Stimulated activated CD8-positive, alpha-beta memory T cell treated with anti-CD3 and anti-CD28 coated beads, Interleukin-2, amount 100 ng/mL, for 48 hours (primary cell): Measurements from ENCODE around the gene TEX19.
"Not testable (repeated sequence)": the region's sequence is repeated elsewhere in the genome, so short reads cannot be mapped to it uniquely, and the experiment has no call there.

Source experiments
- DNase-seq, 2 donors: peaks; one replicate each; pipeline ENCODE4 v3.0.0-alpha.2; 2020; ENCODE audit warnings: low read depth in 2 of 2

TEX19 gene

DNA sequence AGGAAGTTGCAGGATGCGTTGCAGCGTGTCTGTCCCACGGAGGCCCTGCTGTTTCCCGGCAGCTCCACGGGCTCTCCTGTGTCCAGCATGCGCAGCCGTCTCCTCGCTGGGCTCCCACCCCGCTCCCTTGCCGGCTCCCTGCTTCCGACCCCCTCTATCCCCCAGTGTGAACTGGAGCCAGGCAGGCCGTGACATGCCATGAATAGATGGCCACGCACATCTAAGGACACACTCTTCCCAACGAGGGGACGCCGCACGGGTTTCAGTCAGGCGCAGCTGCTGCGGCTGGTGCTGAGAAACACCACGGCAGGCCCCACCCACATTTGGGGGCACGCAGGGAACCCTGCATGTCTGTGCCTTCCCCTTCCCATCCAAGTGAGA is 49.9 kb downstream of the TEX19 start:
- no peak for DNase-seq

DNA sequence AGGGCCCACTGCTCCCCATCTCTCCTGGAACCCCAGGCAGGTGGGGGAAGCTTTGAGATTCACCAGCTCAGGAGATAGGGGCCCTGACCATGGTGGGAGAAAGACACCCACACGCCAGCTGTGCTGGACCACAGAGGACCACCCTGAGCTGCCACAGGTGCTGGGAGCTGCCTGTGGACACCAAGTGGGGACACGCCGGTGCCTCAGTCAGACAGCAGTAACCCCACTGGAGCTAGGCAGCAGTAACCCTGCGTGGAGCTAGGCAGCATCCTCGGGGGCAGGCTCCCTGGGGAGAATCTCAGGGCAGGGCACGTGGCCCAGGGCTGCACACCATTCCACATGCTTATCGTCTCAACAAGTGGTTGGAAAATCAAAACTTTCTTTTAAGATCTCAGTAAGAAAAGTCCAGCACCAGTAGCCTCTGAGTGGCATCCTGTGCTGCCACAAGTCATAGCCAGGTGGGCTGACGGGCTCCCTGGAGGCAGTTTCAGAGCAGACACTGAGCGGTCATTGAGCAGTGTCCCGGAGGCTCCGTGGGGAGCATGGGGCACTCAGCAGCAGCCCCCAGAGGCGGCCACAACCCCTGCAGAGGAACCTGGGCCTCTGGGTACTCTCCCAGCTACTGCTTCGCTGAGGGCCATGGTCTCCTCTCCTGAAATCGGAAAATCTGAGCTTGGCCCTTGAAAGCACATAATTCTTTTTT is 51.1 kb downstream of the TEX19 start:
- no peak for DNase-seq

- no peak for DNase-seq
Observed at GRCh38 chr17:82411396-82412053, 52.5 kb downstream of the TEX19 start.

GRCh38 chr17:82412081-82412480 is 53.0 kb downstream of the TEX19 start:
- not testable (repeated sequence) for DNase-seq

GRCh38 chr17:82412535-82413520 is 53.8 kb downstream of the TEX19 start:
- DNase-seq, result no peak
